PFSK-1 (cell line): Measurements from ENCODE around the gene CYYR1.

Experiments used
- FOXP2 ChIP-seq: optimal IDR thresholded peaks from 2 replicates; pipeline ENCODE3; 2011; ENCODE audit warnings: borderline replicate concordance, control low read depth, inconsistent platforms; ENCODE audit not compliant: insufficient read depth; ENCODE audit errors: extremely low read length, extremely low read depth
- POLR2AphosphoS5 ChIP-seq: IDR thresholded peaks from 2 replicates; pipeline ENCODE4 v1.6.1; 2012; ENCODE audit warnings: low read depth, mild to moderate bottlenecking, control low read depth, low read length, moderate library complexity
- TAF1 ChIP-seq: IDR thresholded peaks from 2 replicates; pipeline ENCODE4 v1.6.1; 2012; ENCODE audit warnings: low read length, control low read depth, borderline replicate concordance; ENCODE audit not compliant: insufficient read depth
- TF ChIP-seq, protein P1 (sequence below), 2 experiments: IDR thresholded peaks; 2 replicates each; pipeline versions ENCODE4 v1.6.1 to v1.8.0; 2011 to 2012; ENCODE audit warnings: low read depth in 2 of 2, low read length in 2 of 2, control low read depth in 1 of 2, inconsistent platforms in 1 of 2, mild to moderate bottlenecking in 1 of 2, moderate library complexity in 1 of 2; ENCODE audit not compliant: insufficient read depth in 1 of 2

- no peak for TF ChIP-seq POLR2AphosphoS5
- TF ChIP-seq, protein P1, sequence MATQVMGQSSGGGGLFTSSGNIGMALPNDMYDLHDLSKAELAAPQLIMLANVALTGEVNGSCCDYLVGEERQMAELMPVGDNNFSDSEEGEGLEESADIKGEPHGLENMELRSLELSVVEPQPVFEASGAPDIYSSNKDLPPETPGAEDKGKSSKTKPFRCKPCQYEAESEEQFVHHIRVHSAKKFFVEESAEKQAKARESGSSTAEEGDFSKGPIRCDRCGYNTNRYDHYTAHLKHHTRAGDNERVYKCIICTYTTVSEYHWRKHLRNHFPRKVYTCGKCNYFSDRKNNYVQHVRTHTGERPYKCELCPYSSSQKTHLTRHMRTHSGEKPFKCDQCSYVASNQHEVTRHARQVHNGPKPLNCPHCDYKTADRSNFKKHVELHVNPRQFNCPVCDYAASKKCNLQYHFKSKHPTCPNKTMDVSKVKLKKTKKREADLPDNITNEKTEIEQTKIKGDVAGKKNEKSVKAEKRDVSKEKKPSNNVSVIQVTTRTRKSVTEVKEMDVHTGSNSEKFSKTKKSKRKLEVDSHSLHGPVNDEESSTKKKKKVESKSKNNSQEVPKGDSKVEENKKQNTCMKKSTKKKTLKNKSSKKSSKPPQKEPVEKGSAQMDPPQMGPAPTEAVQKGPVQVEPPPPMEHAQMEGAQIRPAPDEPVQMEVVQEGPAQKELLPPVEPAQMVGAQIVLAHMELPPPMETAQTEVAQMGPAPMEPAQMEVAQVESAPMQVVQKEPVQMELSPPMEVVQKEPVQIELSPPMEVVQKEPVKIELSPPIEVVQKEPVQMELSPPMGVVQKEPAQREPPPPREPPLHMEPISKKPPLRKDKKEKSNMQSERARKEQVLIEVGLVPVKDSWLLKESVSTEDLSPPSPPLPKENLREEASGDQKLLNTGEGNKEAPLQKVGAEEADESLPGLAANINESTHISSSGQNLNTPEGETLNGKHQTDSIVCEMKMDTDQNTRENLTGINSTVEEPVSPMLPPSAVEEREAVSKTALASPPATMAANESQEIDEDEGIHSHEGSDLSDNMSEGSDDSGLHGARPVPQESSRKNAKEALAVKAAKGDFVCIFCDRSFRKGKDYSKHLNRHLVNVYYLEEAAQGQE (IDR thresholded peaks at IDR 0.05; ENCODE audit: insufficient read depth in 1 of 2, low read depth in 2 of 2, low read length in 2 of 2), result no peak
- no peak for TF ChIP-seq TAF1
- TF ChIP-seq FOXP2, result no peak
Observed at GRCh38 chr21:26460621-26461020, 112.5 kb downstream of the CYYR1 start.
